K562 (cell line): ENCODE data around the gene CBL. TPM values are rescaled to one million over a fixed set of nuclear protein-coding genes. Genes with fewer than 3 reads are reported as not detected.
A peak's percentile ranks its signal among the peaks of the same experiment; 100 is the strongest.

ENCODE experiments used
- ATAC-seq: fragments of 200-7000 bp; cut with Tn5 transposase; 3 replicates; pipeline ENCODE4 v1.9.1; 2020; ENCODE audit warnings: moderate library complexity
- BruUV-seq: library from RNA; stranded (reverse); fragments of 400-500 nt; replicated peaks from 2 replicates; lab custom pipeline; 2021; lab: Mats Ljungman, UMichigan
- CTCF ChIA-PET: fragments of 300-600 bp; formaldehyde crosslinking; extraction: SDS; loops from one replicate; lab custom pipeline; 2021; ENCODE audit warnings: low intra/inter-chr PET ratio; lab: Yijun Ruan, JAX
- POLR2A ChIA-PET: fragments of 300-600, 350-650 bp; sonication (Branson Sonifier 250); formaldehyde crosslinking; extraction: SDS; loops from one replicate; lab custom pipeline; 2021; ENCODE audit warnings: antibody characterized with exemption, inconsistent platforms; lab: Yijun Ruan, JAX
- DNase-seq, 4 experiments: peaks; one replicate each; pipeline versions ENCODE4 v3.0.0 to v3.0.0-alpha.2; 2011 to 2018; ENCODE audit warnings: low spot score in 3 of 4, mixed read lengths in 3 of 4; ENCODE audit errors: extremely low read depth in 1 of 4
- FAIRE-seq: peaks from 2 replicates; lab custom pipeline; 2011; peaks lifted over from hg19 to GRCh38; lab: Jason Lieb, UNC
- H2AFZ ChIP-seq: 2 replicates; pipeline ENCODE4 v1.6.0; 2011; ENCODE audit warnings: low read depth, low read length, control low read depth, inconsistent platforms
- H3K27ac ChIP-seq: fragments of 200-600 bp; 3 replicates; pipeline ENCODE4 v1.8.0; 2011; ENCODE audit warnings: low read depth, mild to moderate bottlenecking, control low read depth, inconsistent platforms, low read length, moderate library complexity, mixed read lengths; ENCODE audit errors: extremely low read depth
- H3K27me3 ChIP-seq, 2 experiments: fragments of 300-600 bp in 1 of 2; 2 replicates in 1 of 2; 3 replicates in 1 of 2; pipeline versions ENCODE4 v1.6.0 to v1.8.0; 2011; ENCODE audit warnings: inconsistent platforms in 2 of 2, low read length in 2 of 2, mild to moderate bottlenecking in 1 of 2, mixed read lengths in 1 of 2, moderate library complexity in 1 of 2; ENCODE audit not compliant: control insufficient read depth in 2 of 2, insufficient read depth in 2 of 2
- H3K36me3 ChIP-seq: fragments of 300-600 bp; 3 replicates; pipeline ENCODE4 v1.8.0; 2011; ENCODE audit warnings: mild to moderate bottlenecking, low read length, inconsistent platforms; ENCODE audit not compliant: control insufficient read depth, insufficient read depth
- H3K4me1 ChIP-seq, 2 experiments: fragments of 200-600 bp in 1 of 2; replicated peaks in 1 of 2; 2 replicates in 1 of 2; 3 replicates in 1 of 2; pipeline versions ENCODE4 v1.5.1 to v1.8.0; 2011; ENCODE audit warnings: inconsistent platforms in 2 of 2, low read length in 2 of 2, mild to moderate bottlenecking in 1 of 2, mixed read lengths in 1 of 2, moderate library complexity in 1 of 2; ENCODE audit not compliant: control insufficient read depth in 2 of 2, insufficient read depth in 2 of 2
- H3K4me2 ChIP-seq: 2 replicates; pipeline ENCODE4 v1.6.1; 2011; ENCODE audit warnings: low read length, control low read depth, inconsistent platforms, mixed read lengths; ENCODE audit not compliant: insufficient read depth
- H3K4me3 ChIP-seq: fragments of 200-600 bp; sonication (generic), shearing (Covaris generic); 2 replicates; pipeline ENCODE4 v1.5.1; 2016; ENCODE audit warnings: control low read depth, inconsistent platforms
- H3K79me2 ChIP-seq: fragments of 200-600 bp; 3 replicates; pipeline ENCODE4 v1.8.0; 2011; ENCODE audit warnings: low read length, inconsistent platforms; ENCODE audit not compliant: control insufficient read depth, insufficient read depth
- H3K9ac ChIP-seq, 2 experiments: 2 replicates each; pipeline versions ENCODE4 v1.6.0 to v1.6.1; 2011; ENCODE audit warnings: low read depth in 2 of 2, low read length in 2 of 2, control low read depth in 1 of 2, inconsistent platforms in 1 of 2, mild to moderate bottlenecking in 1 of 2, mixed read lengths in 1 of 2; ENCODE audit not compliant: insufficient read depth in 1 of 2
- H3K9me1 ChIP-seq: one replicate; pipeline ENCODE4 v1.6.0; 2011; ENCODE audit warnings: inconsistent platforms, mild to moderate bottlenecking, low read length, moderate library complexity; ENCODE audit not compliant: control insufficient read depth, insufficient read depth
- H3K9me3 ChIP-seq: replicated peaks from 2 replicates; pipeline ENCODE4 v1.5.1; 2011; ENCODE audit warnings: low read depth, low read length, inconsistent platforms; ENCODE audit not compliant: control insufficient read depth, insufficient read depth
- H4K20me1 ChIP-seq: replicated peaks from 2 replicates; pipeline ENCODE4 v1.6.1; 2011; ENCODE audit warnings: low read length, inconsistent platforms, mixed read lengths; ENCODE audit not compliant: control insufficient read depth, insufficient read depth
- ATF7 ChIP-seq: fragments of 450-650 bp; IDR thresholded peaks from 2 replicates; pipeline ENCODE4 v1.7.1; 2014; ENCODE audit warnings: mild to moderate bottlenecking, moderate library complexity
- CEBPG ChIP-seq, 3 experiments: fragments of 200-800 bp in 1 of 3; sonication (Bioruptor generic) in 1 of 3; sonication (generic) in 1 of 3; formaldehyde crosslinking in 1 of 3; IDR thresholded peaks in 2 of 3; conservative IDR thresholded peaks in 1 of 3; 2 replicates each; pipeline versions ENCODE4 v1.6.1 to v1.8.0; 2016 to 2022; ENCODE audit warnings: missing compliant biosample characterization in 2 of 3, missing genetic modification characterization in 2 of 3, mild to moderate bottlenecking in 1 of 3, missing genetic modification reagents in 1 of 3
- FOXM1 ChIP-seq, 2 experiments: fragments of 450-650 bp in 1 of 2; sonication (generic) in 1 of 2; formaldehyde crosslinking in 1 of 2; IDR thresholded peaks; 2 replicates each; pipeline versions ENCODE4 v1.6.1 to v1.9.0; 2017 to 2022; ENCODE audit warnings: low read depth in 2 of 2, mild to moderate bottlenecking in 2 of 2, missing genetic modification reagents in 1 of 2, moderate library complexity in 1 of 2
- FOXO4 ChIP-seq: fragments of 450-650 bp; formaldehyde crosslinking; IDR thresholded peaks from 2 replicates; pipeline ENCODE4 v1.4.0; 2020; ENCODE audit warnings: mild to moderate bottlenecking, moderate library complexity
- HIVEP1 ChIP-seq: fragments of 250-450 bp; sonication (Bioruptor Pico); IDR thresholded peaks from 2 replicates; pipeline ENCODE4 v1.4.0; 2020; ENCODE audit warnings: mild to moderate bottlenecking
- HNRNPL ChIP-seq: fragments of 200-400 bp; formaldehyde crosslinking; IDR thresholded peaks from 2 replicates; pipeline ENCODE4 v1.6.1; 2017; ENCODE audit warnings: low read depth, mild to moderate bottlenecking, low read length
- ID3 ChIP-seq, 2 experiments: fragments of 250-450 bp in 1 of 2; fragments of 450-650 bp in 1 of 2; sonication (Bioruptor Pico) in 1 of 2; IDR thresholded peaks; 2 replicates each; pipeline versions ENCODE4 v1.6.1 to v1.8.0; 2016 to 2021; ENCODE audit warnings: mild to moderate bottlenecking in 2 of 2, moderate library complexity in 2 of 2, missing compliant biosample characterization in 1 of 2, missing genetic modification characterization in 1 of 2
- NFXL1 ChIP-seq: fragments of 450-650 bp; formaldehyde crosslinking; IDR thresholded peaks from 2 replicates; pipeline ENCODE4 v1.4.0; 2021; ENCODE audit warnings: mild to moderate bottlenecking
- PTBP1 ChIP-seq: fragments of 200-400 bp; formaldehyde crosslinking; IDR thresholded peaks from 2 replicates; pipeline ENCODE4 v1.6.1; 2017; ENCODE audit warnings: low read depth, low read length
- ZBTB11 ChIP-seq, 3 experiments: fragments of 200-800 bp in 1 of 3; fragments of 250-450 bp in 1 of 3; fragments of 450-650 bp in 1 of 3; sonication (Bioruptor Pico) in 1 of 3; sonication (Bioruptor generic) in 1 of 3; formaldehyde crosslinking in 1 of 3; IDR thresholded peaks; 2 replicates each; pipeline versions ENCODE4 v1.6.1 to v1.8.0; 2016 to 2022; ENCODE audit warnings: mild to moderate bottlenecking in 2 of 3, missing genetic modification characterization in 2 of 3, missing compliant biosample characterization in 1 of 3, moderate library complexity in 1 of 3
- ZNF217 ChIP-seq: sonication (generic); formaldehyde crosslinking; IDR thresholded peaks from 2 replicates; pipeline ENCODE4 v1.8.0; 2022; ENCODE audit warnings: mild to moderate bottlenecking, missing genetic modification reagents
- ZZZ3 ChIP-seq: fragments of 450-650 bp; IDR thresholded peaks from 2 replicates; pipeline ENCODE4 v1.6.1; 2016; ENCODE audit warnings: antibody characterized with exemption, mild to moderate bottlenecking, moderate library complexity
- WGBS: fragments of 100-300 bp; shearing (Covaris generic); methylation state at CpG from one replicate; pipeline ENCODE4 v1.1.6; 2016; ENCODE audit warnings: low coverage, mixed read lengths; ENCODE audit not compliant: insufficient coverage; ENCODE audit errors: missing lambda C conversion rate; 5-methylcytosine and 5-hydroxymethylcytosine counted together
- in situ Hi-C: fragments of 300-500 bp; cut with MboI; formaldehyde crosslinking; loops from 4 replicates; pipeline ENCODE4 v1.15.0; 2018; ENCODE audit warnings: inconsistent platforms, mixed read lengths
- intact Hi-C: fragments of 100-400 bp; cut with micrococcal nuclease; formaldehyde crosslinking; loops from 2 replicates; pipeline ENCODE4 v1.14.2; 2022
- polyA plus RNA-seq, 8 experiments: library from polyadenylated mRNA; depleted of rRNA in 4 of 8; stranded (reverse) in 5 of 8; unstranded in 3 of 8; fragments of >200 nt; fragmentation: Nextera tagmentation in 2 of 8; fragmentation: Illumina TruSeq in 1 of 8; extraction: Ambion mirVana in 2 of 8; extraction: Trizol in 1 of 8; gene quantifications; 2 replicates each; pipeline versions ENCODE4 v1.2.1 to v1.2.3, GENCODE V29; 2011 to 2014; ENCODE audit warnings: inconsistent platforms in 1 of 8, missing spikeins in 1 of 8
- total RNA-seq, 7 experiments: library from RNA; depleted of rRNA in 6 of 7; stranded (reverse); fragments of >200 nt in 6 of 7; fragmentation: Illumina TruSeq in 2 of 7; extraction: Trizol in 2 of 7; gene quantifications; 2 replicates each; pipeline versions ENCODE4 v1.2.1 to v1.2.3, GENCODE V29; 2011 to 2021; ENCODE audit warnings: low replicate concordance in 1 of 7
- TF ChIP-seq, protein P1 (sequence below): IDR thresholded peaks from 2 replicates; pipeline ENCODE4 v1.6.1; 2016; ENCODE audit warnings: missing genetic modification characterization, missing compliant biosample characterization

CBL gene
- total and polyA plus RNA-seq, 9 of the 15 experiments (the other 6 are each of a cell fraction or from before 2014, with no cell fraction given): 3.2 to 24.9 (median 9.9) TPM

- Histone ChIP-seq H3K9me1 (no peaks in the 10 kb centered on the region), H3K36me3 (peaks cover 78% of the 10 kb centered on the region), H3K4me2 (no peak overlapping the region), H4K20me1 (no peaks in the 10 kb centered on the region), H3K79me2 (no peaks in the 10 kb centered on the region), H3K4me1 (peaks cover 0 to 8% of the 10 kb centered on the region in 2 experiments; a peak in 2 of 5 replicates), H3K9me3 (no peaks in the 10 kb centered on the region), H3K27me3 (no peaks in the 10 kb centered on the region), H3K9ac (peak overlapping the region in 1 of 2 experiments; percentile 47; a peak in 1 of 4 replicates), H2AFZ (no peak overlapping the region), H3K27ac (no peak overlapping the region; the same call in 2 of the 3 replicates), H3K4me3 (no peak overlapping the region)
- POLR2A ChIA-PET: interaction anchor here (0.6 to 2.5 kb wide), 6 partner anchors 10 to 184 kb away, joined by 3 to 14 read pairs (median 3); no protein-coding TSS in a partner anchor
- DNase-seq (no peak), ATAC-seq (peak; percentile 19; the same call in 2 of the 3 replicates), FAIRE-seq (no peak)
- intact Hi-C loops (no loop called here), in situ Hi-C loops (no loop called here)
- BruUV-seq: no TSS peak
- CTCF ChIA-PET: no interaction called here
- WGBS: 52% methylated on average over 5 of the region's 5 CpGs
- TF ChIP-seq HNRNPL: no peak
- no peak for TF ChIP-seq FOXM1 (IDR thresholded peaks at IDR 0.05; ENCODE audit: low read depth)
- TF ChIP-seq FOXM1 (CRISPR knock-in tag; IDR thresholded peaks at IDR 0.05; ENCODE audit: low read depth): no peak
- TF ChIP-seq PTBP1: no peak
- TF ChIP-seq FOXO4 (CRISPR knock-in tag): no peak
- TF ChIP-seq, protein P1, sequence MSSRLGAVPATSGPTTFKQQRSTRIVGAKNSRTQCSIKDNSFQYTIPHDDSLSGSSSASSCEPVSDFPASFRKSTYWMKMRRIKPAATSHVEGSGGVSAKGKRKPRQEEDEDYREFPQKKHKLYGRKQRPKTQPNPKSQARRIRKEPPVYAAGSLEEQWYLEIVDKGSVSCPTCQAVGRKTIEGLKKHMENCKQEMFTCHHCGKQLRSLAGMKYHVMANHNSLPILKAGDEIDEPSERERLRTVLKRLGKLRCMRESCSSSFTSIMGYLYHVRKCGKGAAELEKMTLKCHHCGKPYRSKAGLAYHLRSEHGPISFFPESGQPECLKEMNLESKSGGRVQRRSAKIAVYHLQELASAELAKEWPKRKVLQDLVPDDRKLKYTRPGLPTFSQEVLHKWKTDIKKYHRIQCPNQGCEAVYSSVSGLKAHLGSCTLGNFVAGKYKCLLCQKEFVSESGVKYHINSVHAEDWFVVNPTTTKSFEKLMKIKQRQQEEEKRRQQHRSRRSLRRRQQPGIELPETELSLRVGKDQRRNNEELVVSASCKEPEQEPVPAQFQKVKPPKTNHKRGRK (tag): no peak
- TF ChIP-seq CEBPG (CRISPR knock-in tag; IDR thresholded peaks at IDR 0.05): peak; percentile 20; the same call in 1 of the 2 replicates
- TF ChIP-seq CEBPG (tag; conservative IDR thresholded peaks at IDR 0.05 in 1 of 2, IDR thresholded peaks at IDR 0.05 in 1 of 2): no peak
- TF ChIP-seq ID3 (CRISPR knock-in tag; IDR thresholded peaks at IDR 0.05): no peak
- no peak for TF ChIP-seq ID3 (tag; IDR thresholded peaks at IDR 0.05)
- no peak for TF ChIP-seq ZZZ3
- TF ChIP-seq ATF7: no peak
- no peak for TF ChIP-seq HIVEP1 (CRISPR knock-in tag)
- no peak for TF ChIP-seq NFXL1 (CRISPR knock-in tag)
- no peak for TF ChIP-seq ZNF217 (CRISPR knock-in tag)
- no peak for TF ChIP-seq ZBTB11 (CRISPR knock-in tag; IDR thresholded peaks at IDR 0.05)
Observed at GRCh38 chr11:119306373-119306890, 100.3 kb downstream of the CBL start.
